Gastrocnemius medialis (tissue), 4 donors: ENCODE results near the gene CADM3.

Source experiments
- CTCF ChIP-seq, 5 experiments: fragments of 450-650 bp in 3 of 5; fragments of 200-600 bp in 2 of 5; sonication (generic) in 2 of 5; IDR thresholded peaks in 4 of 5; conservative IDR thresholded peaks in 1 of 5; 1 replicate in 4 of 5; 2 replicates in 1 of 5; pipeline ENCODE4 v1.5.1; 2016 to 2019; ENCODE audit warnings: antibody characterized with exemption in 5 of 5, mild to moderate bottlenecking in 3 of 5, moderate library complexity in 3 of 5
- POLR2A ChIP-seq, 2 donors: fragments of 450-650 bp; IDR thresholded peaks; one replicate each; pipeline ENCODE4 v1.6.1; 2017; ENCODE audit warnings: antibody characterized with exemption in 2 of 2, mild to moderate bottlenecking in 2 of 2, moderate library complexity in 2 of 2

DNA sequence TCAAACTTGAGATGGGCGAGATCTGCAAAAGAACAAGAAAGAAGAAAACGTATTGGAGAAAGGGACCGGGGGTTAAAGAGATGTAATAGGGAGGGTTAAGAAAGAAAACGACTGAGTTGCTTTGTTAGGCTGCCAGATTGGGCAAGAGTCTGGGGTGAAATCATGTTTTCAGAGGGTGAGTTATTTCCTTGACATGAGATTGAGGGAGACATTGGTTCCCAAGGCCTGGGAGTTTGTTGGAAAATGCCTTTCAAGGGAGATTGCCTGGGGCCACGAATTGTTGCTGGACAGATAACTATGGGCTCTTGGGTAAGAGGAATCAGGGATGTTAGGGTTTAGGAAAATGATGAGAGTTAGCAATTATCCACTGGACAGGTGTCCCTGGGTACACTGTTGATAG lies 776 bp upstream of the CADM3 start:
- TF ChIP-seq CTCF (IDR thresholded peaks at IDR 0.05 in 4 of 5, conservative IDR thresholded peaks at IDR 0.05 in 1 of 5) (no peak), POLR2A (IDR thresholded peaks at IDR 0.05) (no peak)
